HG03460 (cell line): Measurements from ENCODE around the gene TSPAN18.

Experiments used
- ATAC-seq: cut with Tn5 transposase; IDR thresholded peaks from one replicate; pipeline ENCODE4 v1.9.1; 2021; ENCODE audit not compliant: unreplicated experiment

The TSPAN18 gene

GRCh38 chr11:44795803-44796535 lies 69.2 kb downstream of the TSPAN18 start:
- no peak for ATAC-seq

- no peak for ATAC-seq
These were observed 70.3 kb downstream of the TSPAN18 start for GRCh38 chr11:44797051-44797450.

DNA sequence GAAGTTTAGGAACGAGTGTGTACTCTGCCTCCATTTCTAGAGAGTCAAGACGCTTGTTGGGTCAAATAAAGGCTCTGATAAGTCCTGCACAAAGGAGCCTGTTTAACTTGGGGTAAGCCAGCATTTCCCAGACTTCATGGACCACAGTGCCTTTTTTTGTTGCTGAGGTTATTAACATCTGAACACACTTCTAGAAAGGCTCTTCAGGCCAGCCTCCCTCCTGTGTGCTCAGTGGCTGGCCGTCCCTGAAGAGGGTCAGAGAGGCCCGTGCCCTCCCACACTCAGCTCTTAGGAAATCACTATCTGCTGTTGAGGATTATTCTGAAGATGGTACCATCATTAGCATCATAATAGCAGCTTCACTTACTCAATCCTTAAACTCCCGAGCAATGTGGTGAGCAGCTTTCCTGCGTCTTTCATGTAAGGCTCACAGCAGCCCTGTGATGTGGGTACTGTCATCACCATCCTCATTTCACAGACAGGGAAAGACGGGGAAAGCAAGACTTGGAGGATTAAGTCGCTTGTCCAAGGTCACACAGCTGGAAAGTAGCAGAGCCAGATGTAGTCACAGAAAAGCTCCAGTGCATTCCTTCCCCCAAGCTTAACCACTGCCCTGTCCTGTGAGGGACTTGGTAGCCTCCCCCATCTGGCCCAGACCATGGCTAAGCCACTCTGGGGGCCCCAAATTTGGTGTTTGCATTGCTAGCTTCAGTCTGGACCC lies 71.3 kb downstream of the TSPAN18 start:
- no peak for ATAC-seq

- no peak for ATAC-seq
These were observed 71.8 kb downstream of the TSPAN18 start for GRCh38 chr11:44798607-44798972.

DNA sequence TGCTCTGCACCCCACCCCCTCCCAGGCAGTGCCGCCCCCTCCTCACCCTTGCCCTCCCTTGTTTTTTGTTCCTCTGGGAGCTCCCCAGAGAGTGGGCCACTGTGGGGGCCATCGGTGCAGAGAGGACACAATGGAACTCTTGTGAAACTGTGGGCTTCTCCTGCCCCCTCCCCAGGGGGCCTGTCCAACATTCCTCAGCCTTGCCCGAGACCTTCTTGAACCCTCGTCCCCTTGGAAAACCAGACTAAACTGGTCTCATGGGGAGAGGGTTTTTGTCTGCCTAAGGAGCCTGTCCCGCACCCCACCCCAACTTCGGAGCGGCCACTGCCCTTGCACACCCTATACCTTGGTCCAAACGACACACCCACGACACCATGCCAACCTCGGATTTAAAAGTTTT lies 72.2 kb downstream of the TSPAN18 start:
- ATAC-seq, result no peak

DNA sequence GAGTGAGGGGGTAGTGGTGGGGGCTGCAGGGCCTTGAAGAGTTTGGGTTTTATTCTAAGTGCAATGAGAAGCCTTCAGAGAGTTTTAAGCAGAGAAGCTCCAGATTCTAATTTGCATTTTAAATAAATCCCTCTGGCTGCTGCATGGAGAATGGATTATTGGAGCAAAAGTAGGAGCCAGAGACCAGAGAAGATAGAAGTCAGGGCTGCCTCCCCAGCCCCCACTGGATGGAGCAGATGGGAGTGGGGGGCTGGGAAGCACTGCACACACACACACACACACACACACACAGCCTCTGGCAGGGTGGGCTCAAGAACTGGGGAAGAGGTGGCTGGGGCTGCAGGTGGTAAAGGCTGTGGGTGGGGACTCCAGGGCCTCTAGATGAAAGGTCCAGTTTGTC lies 75.6 kb downstream of the TSPAN18 start:
- no peak for ATAC-seq

DNA sequence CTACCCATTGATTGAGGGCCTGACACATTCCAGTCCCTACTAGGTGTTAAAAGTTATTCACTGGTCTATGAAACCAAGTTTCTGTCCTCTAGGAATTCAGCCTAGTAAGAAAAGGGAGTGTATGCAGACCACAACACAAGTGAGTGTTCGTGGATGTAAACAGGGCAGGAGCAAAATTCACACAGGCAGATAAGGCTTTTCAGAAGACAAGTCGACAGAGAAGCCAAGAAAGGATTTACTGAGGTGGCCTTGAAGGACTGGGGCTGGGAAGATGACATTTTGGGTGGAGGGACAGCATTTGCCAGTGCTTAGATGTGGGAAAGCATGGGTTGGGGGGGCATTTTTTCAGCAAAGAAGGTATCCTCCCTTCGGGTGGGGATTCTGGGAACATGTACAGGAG lies 76.2 kb downstream of the TSPAN18 start:
- ATAC-seq, result no peak

GRCh38 chr11:44804449-44805437 lies 78.0 kb downstream of the TSPAN18 start:
- ATAC-seq, result no peak

DNA sequence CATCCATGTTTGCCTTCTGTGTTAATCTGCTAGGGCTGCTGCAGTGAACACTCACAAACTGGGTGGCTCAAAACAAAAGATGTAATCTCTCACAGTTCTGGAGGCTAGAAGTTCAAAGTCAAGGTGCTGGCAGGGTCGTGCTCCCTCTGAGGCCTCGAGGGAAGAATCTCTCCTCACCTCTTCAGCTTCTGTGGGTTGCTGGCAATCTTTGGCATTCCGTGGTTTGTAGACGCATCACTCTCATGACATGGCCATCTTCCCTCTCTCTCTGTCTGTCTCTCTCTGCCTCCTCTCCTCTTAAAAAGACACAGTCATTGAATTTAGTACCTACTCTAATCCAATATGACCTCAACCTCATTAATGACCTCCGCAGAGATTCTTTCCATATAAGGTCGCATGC lies 78.8 kb downstream of the TSPAN18 start:
- ATAC-seq, result no peak

DNA sequence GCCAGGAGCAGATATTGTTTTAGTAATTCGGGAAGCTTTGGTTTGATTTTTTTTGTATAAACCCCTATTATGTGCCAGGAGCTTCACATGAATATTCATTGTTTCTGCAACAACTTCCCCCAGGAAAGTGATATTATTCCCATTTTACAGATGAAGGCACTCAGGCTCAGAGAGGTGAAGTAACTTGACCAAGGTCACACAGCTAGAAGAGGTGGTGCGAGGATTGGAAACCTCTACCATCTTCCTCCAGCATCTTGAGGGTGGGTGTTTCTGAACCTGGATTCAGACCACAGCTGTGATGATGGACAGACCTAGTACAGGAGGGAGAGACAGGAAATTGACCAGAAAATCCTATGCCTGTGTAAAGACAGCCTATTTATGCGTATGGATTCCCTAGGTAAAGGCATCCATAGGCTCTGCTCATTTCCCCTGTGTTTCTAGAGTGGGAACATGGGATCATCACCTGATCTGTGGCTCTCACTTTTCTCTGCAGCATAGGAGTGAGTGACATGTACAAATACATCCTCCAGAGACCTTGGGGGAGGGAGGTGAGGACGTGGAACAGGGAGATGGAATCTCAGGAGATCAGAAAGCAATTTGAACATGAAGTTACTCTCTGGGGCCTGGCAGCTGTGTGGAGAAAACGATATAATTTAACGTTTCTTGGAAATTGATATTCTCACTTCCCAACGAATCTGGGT lies 81.4 kb downstream of the TSPAN18 start:
- ATAC-seq, result no peak

DNA sequence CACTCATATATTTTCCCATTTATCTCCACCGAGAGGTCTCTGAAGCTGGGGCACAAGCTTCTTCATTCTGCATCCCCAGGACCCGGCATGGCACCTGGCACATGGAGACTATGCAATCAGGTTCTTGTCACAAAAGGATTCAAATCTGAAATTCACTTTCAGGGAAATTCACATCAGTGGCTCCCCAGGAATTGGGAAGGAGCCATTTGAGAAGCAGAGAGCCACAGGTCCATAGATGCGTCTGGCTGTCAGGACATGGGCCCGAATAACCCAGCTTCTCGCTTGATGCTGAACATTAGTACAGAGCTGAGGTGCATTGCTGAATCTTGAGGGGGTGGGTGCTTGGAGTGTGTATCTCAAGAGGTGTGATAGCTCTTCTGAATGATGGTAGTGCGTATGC lies 82.5 kb downstream of the TSPAN18 start:
- ATAC-seq, result no peak

GRCh38 chr11:44811841-44812448 lies 85.2 kb downstream of the TSPAN18 start:
- ATAC-seq, result no peak

- no peak for ATAC-seq
These were observed 86.2 kb downstream of the TSPAN18 start for GRCh38 chr11:44812971-44813370.

GRCh38 chr11:44813401-44813800 lies 86.6 kb downstream of the TSPAN18 start:
- no peak for ATAC-seq

DNA sequence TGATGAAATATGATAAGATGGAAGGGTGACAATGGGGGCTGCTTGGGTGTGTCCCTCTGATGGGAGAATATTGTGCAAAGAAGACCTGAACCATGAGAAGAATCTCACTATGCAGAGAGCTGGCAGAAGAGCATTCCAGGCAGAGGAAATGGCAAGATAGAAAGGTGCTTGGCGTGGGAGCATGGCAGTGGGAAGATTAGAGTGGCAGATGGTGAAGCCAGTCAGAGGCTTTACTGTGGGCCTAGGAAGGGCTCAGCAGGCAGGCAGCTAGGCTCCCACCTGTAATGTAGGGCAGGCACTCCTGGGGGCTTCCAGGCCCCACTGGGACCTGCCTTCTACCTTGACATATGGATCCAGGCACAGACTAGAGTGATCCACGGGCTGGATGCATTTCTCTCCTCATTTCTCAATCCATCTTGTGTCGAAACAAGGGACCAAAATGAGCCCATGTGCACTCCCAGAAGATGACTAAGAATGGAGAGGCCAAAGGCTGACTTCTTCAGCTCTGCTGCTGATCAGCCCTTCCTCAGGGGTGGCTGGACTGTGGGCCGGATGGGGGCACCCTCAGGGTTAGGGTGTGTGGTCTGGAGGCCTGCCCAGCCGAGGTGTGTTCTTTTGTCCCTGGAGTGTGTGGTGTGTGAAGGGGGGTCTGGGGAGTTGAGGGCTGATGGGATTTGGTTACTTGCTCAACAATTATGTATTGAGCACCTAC lies 88.3 kb downstream of the TSPAN18 start:
- ATAC-seq, result no peak

DNA sequence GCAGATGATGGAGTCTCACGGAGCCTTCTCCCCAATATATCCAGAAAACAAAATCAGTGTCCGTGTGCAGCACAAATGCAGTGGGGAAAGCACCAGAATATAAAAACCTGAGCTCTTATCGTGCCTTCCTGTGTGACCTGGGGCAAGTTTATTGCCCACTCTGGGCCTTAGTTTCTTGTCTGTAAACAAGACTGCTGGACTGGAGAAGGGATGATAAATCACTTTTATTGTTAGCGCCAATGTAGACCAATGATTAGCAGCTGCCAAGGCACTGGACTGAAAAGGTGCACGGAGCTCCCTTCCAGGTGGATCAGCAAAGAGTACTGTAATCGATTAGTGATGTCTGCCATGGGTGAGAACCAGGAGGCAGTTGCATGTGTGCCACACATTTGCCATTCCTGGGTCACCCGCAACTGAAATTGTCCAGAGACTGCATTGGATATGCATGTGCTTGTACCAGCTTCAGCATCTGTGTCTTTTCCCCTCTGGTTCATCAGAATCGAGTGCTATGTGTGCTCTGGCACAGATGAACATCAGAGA lies 89.2 kb downstream of the TSPAN18 start:
- ATAC-seq, result no peak

DNA sequence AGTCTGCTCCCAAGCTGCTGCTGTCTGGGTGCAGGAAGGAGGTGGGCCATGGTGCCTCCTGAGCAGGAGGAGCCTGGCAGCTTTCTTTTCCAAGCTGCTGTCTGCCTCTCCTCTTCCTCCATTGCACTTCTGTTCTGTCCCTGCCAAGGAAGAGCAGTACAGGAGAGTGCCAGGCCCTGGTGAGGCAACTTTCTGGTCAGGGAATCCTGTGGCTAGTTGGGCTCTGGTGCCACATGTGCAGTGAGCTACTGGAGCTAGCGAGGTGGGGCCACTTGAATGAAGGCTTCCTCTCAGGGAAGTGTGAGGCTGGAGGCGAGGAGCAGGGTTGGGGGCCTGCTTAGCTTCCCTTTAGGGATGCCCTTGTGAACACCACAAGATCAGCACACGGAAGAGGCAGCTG lies 90.0 kb downstream of the TSPAN18 start:
- no peak for ATAC-seq

DNA sequence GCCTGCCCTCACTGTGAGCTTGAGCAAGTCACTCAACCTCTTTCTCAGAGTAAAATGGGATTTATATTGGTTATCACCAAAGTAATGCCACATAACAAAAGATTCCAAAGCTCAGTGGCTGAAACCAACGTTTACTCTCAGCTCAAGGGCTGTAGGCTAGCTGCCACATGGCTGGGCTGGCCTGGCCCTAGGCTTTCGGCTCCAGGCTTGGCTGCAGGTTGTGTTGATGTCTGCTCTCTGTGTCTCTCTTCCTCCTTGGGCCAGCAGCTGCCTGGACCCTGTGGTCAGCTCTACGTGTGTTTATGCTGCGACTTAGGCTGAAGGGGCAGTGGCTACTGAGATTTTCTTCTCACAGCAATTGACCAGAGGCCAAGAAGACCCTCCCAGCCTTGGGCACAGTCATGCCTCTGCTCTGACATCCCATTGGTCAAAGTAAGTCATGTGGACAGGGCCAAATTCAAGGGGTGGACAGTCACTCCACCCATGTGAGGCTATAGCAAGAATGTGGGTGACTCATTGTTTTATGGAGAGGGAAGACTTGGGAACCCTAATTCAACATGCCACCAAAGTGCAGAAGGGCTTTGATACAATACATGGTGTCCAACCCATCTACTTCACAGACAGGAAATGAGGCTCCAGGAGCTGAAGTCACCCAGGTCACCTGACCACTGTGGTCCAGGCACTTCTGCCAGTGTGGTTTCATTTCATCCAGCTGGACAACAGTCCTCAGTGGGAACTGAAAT lies 90.6 kb downstream of the TSPAN18 start:
- no peak for ATAC-seq

- no peak for ATAC-seq
These were observed 91.3 kb downstream of the TSPAN18 start for GRCh38 chr11:44818110-44818509.
